Measurements from ENCODE around the gene INPPL1. TPM values are rescaled to one million over a fixed set of nuclear protein-coding genes. Genes with fewer than 3 reads are reported as not detected.
A peak's percentile ranks its signal among the peaks of the same experiment; 100 is the strongest.

The INPPL1 gene
- total RNA-seq, 2 experiments from 2014 or later: 75.9 to 78.4 TPM

DNA sequence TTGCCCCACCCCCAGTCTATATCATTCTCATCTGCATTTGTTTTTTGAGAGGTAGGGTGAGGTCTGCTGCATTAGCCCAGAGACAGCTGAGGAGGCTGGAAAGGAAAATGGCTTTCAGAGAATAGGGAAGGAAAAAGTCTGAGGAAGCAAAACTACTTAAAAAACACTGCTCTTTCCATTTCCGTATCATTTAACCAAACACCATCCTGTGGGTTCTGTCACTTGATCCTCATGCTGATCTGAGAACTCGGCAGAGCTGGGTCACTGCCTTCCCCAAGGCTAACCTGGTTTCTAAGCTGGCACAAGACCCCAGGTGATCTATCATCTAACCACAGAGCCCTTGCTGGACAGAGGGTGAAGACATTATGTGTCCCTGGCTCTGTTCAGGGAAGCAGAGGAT lies 6.7 kb upstream of the INPPL1 start:
- POLR2A ChIA-PET: no interaction called here
- Mint-ChIP-seq H3K36me3 (ENCODE audit: low read depth) (no peaks in the 10 kb centered on the region), H3K27me3 (peaks cover 14% of the 10 kb centered on the region), H3K9me3 (no peaks in the 10 kb centered on the region), H3K4me3 (no peak overlapping the region), H3K4me1 (ENCODE audit: low read depth) (peaks cover 15% of the 10 kb centered on the region), H3K27ac (no peak overlapping the region)
- ATAC-seq (no peak), DNase-seq (no peak)
- intact Hi-C loops (cut with micrococcal nuclease): no loop called here
- no peak for TF ChIP-seq CTCF (IDR thresholded peaks at IDR 0.05)
- CTCF ChIA-PET: no interaction called here

DNA sequence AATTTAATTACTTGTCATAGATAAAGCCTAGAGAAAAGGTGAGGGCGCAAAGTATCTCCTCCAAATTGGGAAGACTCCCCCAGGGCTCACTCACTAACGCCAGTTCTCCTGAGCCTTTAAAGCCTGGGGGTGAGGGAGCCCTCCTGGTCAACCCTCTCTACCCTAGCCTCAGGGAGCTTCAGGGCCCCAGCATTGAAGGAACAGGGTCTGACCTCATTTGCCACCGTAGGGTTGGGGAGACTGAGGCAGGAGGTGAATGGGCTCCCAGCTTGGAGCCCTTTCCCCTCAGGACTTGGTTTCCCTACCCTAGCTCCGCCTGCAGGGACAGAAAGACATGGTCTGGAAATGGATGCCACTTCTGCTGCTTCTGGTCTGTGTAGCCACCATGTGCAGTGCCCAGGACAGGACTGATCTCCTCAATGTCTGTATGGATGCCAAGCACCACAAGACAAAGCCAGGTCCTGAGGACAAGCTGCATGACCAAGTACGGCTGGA lies 6.3 kb upstream of the INPPL1 start:
- Mint-ChIP-seq H3K27ac (no peak overlapping the region), H3K4me3 (no peak overlapping the region), H3K27me3 (peaks cover 14% of the 10 kb centered on the region), H3K36me3 (ENCODE audit: low read depth) (no peaks in the 10 kb centered on the region), H3K4me1 (ENCODE audit: low read depth) (peaks cover 16% of the 10 kb centered on the region), H3K9me3 (no peaks in the 10 kb centered on the region)
- ChIA-PET CTCF (no interaction called here), POLR2A (no interaction called here)
- intact Hi-C loops (cut with micrococcal nuclease): no loop called here
- ATAC-seq (no peak), DNase-seq (no peak)
- TF ChIP-seq CTCF (IDR thresholded peaks at IDR 0.05): no peak

- ATAC-seq (no peak), DNase-seq (peak; percentile 28)
- Mint-ChIP-seq H3K27me3 (peaks cover 9% of the 10 kb centered on the region), H3K4me1 (ENCODE audit: low read depth) (peaks cover 23% of the 10 kb centered on the region), H3K36me3 (ENCODE audit: low read depth) (no peaks in the 10 kb centered on the region), H3K9me3 (no peaks in the 10 kb centered on the region), H3K4me3 (no peak overlapping the region), H3K27ac (no peak overlapping the region)
- TF ChIP-seq CTCF (IDR thresholded peaks at IDR 0.05): no peak
- ChIA-PET CTCF (interaction anchor here (3.4 kb wide), 1 partner anchor 17 kb away, joined by 14 read pairs; no protein-coding TSS in a partner anchor), POLR2A (no interaction called here)
- intact Hi-C loops (cut with micrococcal nuclease): no loop called here
Measured at GRCh38 chr11:72220696-72221363, 3.7 kb upstream of the INPPL1 start.

DNA sequence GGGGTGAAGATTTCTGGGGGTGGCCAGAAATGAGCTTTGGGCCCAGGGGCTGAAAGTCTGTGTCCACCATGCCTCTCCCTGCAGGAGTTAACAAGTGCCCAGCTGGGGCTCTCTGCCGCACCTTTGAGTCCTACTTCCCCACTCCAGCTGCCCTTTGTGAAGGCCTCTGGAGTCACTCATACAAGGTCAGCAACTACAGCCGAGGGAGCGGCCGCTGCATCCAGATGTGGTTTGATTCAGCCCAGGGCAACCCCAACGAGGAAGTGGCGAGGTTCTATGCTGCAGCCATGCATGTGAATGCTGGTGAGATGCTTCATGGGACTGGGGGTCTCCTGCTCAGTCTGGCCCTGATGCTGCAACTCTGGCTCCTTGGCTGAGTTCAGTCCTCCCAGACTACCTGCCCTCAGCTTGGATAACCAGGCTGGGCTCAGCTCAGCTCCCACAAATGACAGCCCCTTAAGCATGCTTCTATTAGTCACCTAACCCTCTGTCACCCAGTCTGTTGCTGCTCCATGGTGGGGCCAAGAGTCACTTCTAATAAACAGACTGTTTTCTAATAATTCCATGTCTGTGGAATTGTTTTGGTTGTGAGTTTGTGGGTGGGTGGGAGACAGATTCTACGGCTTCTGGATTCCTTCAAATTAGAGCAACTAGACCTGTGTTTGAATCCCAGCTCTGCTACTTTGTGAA lies 3.0 kb upstream of the INPPL1 start:
- intact Hi-C loops (cut with micrococcal nuclease): no loop called here
- DNase-seq (no peak), ATAC-seq (no peak)
- TF ChIP-seq CTCF (IDR thresholded peaks at IDR 0.05): no peak
- H3K4me1 Mint-ChIP-seq (ENCODE audit: low read depth): peaks cover 27% of the 10 kb centered on the region
- H3K4me3 Mint-ChIP-seq: no peak overlapping the region
- H3K36me3 Mint-ChIP-seq (ENCODE audit: low read depth): no peaks in the 10 kb centered on the region
- H3K27me3 Mint-ChIP-seq: peaks cover 8% of the 10 kb centered on the region
- no peak overlapping the region for H3K27ac Mint-ChIP-seq
- ChIA-PET POLR2A (interaction anchor here (1.3 kb wide), 2 partner anchors 11 to 113 kb away, joined by 3 to 7 read pairs; no protein-coding TSS in a partner anchor), CTCF (interaction anchor here (1.1 to 3.4 kb wide), 3 partner anchors 16 to 78 kb away, joined by 3 to 14 read pairs (median 11); no protein-coding TSS in a partner anchor)
- H3K9me3 Mint-ChIP-seq: no peaks in the 10 kb centered on the region
